ENCODE measurements around the gene CBFA2T3. TPM values are rescaled to one million over a fixed set of nuclear protein-coding genes. Genes with fewer than 3 reads are reported as not detected.

The CBFA2T3 gene
- total and polyA plus RNA-seq, 9 donors, result 0.53 to 2.8 (median 1.2) TPM; not detected in 1

DNA sequence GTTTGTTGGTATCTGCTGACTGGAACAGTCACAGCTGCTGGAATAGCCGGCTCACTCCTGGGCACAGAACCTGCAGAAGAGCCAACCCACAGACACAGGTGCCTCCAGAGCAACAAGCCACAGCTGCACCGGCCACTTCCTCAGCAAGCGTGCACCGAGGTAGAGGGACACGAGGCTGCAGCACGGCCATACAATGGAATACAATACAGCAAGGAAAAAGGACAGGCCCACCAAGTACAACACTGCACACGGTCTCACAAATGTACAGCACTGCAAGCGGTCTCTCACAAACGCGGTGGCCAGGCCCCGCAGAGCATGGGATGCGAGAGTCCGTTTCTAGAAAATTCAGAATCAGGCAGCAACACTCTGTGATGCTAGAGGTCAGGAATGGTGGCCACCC lies 63.1 kb downstream of the CBFA2T3 start:
- H3K4me1 ChIP-seq (ENCODE audit: insufficient read depth), result no peaks in the 10 kb centered on the region
- no peak for DNase-seq
- no peaks in the 10 kb centered on the region for H3K36me3 ChIP-seq
- H3K27me3 ChIP-seq, result no peaks in the 10 kb centered on the region
- TF ChIP-seq POLR2A (IDR thresholded peaks at IDR 0.05) (no peak), EP300 (IDR thresholded peaks at IDR 0.05) (no peak)
- TF ChIP-seq, protein P1, sequence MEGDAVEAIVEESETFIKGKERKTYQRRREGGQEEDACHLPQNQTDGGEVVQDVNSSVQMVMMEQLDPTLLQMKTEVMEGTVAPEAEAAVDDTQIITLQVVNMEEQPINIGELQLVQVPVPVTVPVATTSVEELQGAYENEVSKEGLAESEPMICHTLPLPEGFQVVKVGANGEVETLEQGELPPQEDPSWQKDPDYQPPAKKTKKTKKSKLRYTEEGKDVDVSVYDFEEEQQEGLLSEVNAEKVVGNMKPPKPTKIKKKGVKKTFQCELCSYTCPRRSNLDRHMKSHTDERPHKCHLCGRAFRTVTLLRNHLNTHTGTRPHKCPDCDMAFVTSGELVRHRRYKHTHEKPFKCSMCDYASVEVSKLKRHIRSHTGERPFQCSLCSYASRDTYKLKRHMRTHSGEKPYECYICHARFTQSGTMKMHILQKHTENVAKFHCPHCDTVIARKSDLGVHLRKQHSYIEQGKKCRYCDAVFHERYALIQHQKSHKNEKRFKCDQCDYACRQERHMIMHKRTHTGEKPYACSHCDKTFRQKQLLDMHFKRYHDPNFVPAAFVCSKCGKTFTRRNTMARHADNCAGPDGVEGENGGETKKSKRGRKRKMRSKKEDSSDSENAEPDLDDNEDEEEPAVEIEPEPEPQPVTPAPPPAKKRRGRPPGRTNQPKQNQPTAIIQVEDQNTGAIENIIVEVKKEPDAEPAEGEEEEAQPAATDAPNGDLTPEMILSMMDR (IDR thresholded peaks at IDR 0.05), result no peak
- WGBS, 3 donors, result 94 to 96% (median 94%) methylated on average over 13 of the region's 13 CpGs
- H3K9me3 ChIP-seq, result no peaks in the 10 kb centered on the region
- H3K4me3 ChIP-seq, result no peak overlapping the region
- intact Hi-C loops (cut with DNase I), result no loop called here
- H3K27ac ChIP-seq, result no peak overlapping the region

DNA sequence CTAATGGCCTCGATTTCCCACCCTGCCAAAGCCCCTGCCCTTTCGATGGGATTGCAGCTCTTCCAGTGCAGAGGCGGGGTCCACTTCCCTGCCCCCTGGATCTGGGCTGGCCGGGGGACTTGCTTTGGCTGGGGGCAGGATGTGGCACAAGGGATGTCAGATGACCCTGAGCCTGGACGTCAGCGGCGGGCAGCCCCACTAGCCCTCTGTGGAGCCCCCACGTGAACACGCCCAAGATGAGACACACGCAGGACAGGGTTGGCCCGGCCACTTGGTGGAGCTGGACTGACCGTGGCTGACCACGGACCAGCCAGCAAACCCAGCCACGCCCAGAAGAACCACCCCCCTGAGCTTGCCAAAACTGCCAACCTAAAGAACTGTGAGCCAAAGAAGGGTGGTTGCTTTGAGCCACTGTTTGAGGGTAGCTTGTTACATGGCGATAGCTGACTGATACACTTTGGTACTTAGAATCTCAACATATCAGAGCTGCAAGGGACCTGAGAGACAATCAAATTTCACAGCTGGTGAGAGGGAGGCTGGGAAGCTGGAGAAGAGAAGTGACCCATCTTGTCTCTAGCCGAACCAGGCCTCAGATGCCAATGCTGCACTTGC lies 63.9 kb downstream of the CBFA2T3 start:
- no peak for DNase-seq
- H3K9me3 ChIP-seq, result no peaks in the 10 kb centered on the region
- intact Hi-C loops (cut with DNase I), result no loop called here
- H3K36me3 ChIP-seq, result no peaks in the 10 kb centered on the region
- H3K4me3 ChIP-seq, result no peak overlapping the region
- TF ChIP-seq, protein P1 (IDR thresholded peaks at IDR 0.05), result no peak
- TF ChIP-seq POLR2A (IDR thresholded peaks at IDR 0.05) (no peak), EP300 (IDR thresholded peaks at IDR 0.05) (no peak)
- H3K4me1 ChIP-seq (ENCODE audit: insufficient read depth), result no peaks in the 10 kb centered on the region
- no peak overlapping the region for H3K27ac ChIP-seq
- 92 to 95% (median 95%) methylated on average over 16 of the region's 16 CpGs for WGBS, 3 donors
- H3K27me3 ChIP-seq, result no peaks in the 10 kb centered on the region

DNA sequence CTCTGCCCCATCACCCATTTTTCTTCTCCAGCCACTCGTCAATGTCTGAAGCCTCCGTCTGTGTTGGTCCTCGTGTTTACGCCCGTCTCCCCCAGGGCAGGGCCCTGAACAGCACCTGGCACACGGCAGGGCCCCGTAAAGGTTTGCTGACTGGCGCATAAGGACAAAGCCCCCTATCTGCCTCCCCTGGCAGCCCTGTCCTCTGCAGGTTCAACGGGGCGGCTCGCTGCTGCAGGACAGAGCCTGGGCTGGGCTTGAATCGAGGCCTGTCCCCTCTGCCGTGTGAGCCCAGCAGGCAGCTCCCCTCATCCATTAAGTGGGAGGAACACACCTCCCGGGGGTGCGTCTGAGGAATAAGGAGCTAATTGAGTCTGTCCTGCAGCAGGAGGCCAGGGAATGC lies 64.5 kb downstream of the CBFA2T3 start:
- 79 to 82% (median 82%) methylated on average over 15 of the region's 15 CpGs for WGBS, 3 donors
- no peaks in the 10 kb centered on the region for H3K9me3 ChIP-seq

DNA sequence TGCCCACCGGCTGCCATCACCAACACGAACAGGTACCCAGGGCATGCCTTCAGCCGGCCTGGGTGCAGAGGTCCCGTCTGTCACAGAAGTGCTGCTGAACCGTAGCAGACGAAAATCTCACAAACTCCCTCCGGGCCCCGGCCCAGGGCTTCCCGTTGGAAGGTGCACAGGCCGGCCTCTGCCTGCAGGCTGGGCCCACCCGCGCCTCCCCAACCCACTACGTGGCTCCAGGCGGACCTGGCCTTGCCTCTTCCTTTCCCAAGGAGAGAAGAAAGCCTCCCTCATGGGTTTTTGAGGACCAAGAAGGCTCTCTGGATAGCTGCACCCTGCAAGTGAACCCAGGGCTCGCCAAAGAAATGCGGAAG lies 65.1 kb downstream of the CBFA2T3 start:
- TF ChIP-seq, protein P1 (IDR thresholded peaks at IDR 0.05), result no peak
- no peak for TF ChIP-seq EP300 (IDR thresholded peaks at IDR 0.05)
- TF ChIP-seq POLR2A (IDR thresholded peaks at IDR 0.05), result no peak
- H3K36me3 ChIP-seq, result no peaks in the 10 kb centered on the region
- H3K27me3 ChIP-seq, result no peaks in the 10 kb centered on the region
- no peak for DNase-seq
- H3K4me1 ChIP-seq (ENCODE audit: insufficient read depth), result no peaks in the 10 kb centered on the region
- no peak overlapping the region for H3K4me3 ChIP-seq
- H3K9me3 ChIP-seq, result no peaks in the 10 kb centered on the region
- H3K27ac ChIP-seq, result no peak overlapping the region
- intact Hi-C loops (cut with DNase I), result no loop called here
- WGBS, 3 donors, result 71 to 83% (median 79%) methylated on average over 13 to 16 of the region's 16 CpGs

More for the DNA sequence above, 64.5 kb downstream of the CBFA2T3 start:
- DNase-seq, result no peak
- no peak overlapping the region for H3K4me3 ChIP-seq
- H3K27ac ChIP-seq, result no peak overlapping the region
- no peaks in the 10 kb centered on the region for H3K27me3 ChIP-seq
- H3K4me1 ChIP-seq (ENCODE audit: insufficient read depth), result no peaks in the 10 kb centered on the region
- intact Hi-C loops (cut with DNase I), result no loop called here
- no peak for TF ChIP-seq POLR2A (IDR thresholded peaks at IDR 0.05)
- TF ChIP-seq, protein P1 (IDR thresholded peaks at IDR 0.05), result no peak
- no peak for TF ChIP-seq EP300 (IDR thresholded peaks at IDR 0.05)
- H3K36me3 ChIP-seq, result no peaks in the 10 kb centered on the region
